Measurements from ENCODE around the gene DAB2IP. TPM values are rescaled to one million over a fixed set of nuclear protein-coding genes. Genes with fewer than 3 reads are reported as not detected.

Gene DAB2IP
- total and polyA plus RNA-seq, 2 donors: 8.2 to 8.4 TPM

DNA sequence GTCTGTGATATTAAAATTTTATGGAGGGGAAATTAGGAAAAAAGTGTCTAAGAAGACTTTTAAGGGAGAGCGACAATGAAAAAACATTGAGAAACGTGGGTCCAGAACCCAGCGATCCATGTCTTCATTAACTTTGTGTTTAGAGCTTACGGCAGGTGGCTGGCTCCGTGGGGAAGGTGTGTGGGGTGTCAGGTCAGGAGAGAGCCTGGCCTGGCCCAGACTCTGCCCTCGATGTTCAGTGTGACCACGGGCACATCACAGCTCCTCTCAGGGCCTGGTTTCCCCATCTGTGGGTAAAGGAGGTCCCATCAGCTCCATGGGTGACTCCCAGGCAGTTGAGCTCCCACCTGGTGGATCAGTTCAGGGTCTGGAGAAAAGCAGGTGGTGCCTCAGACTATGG, 22.1 kb downstream of the DAB2IP start:
- DNase-seq (ENCODE audit: low read depth in 6 of 9, low spot score in 9 of 9): no peak
- Histone ChIP-seq H3K27ac (ENCODE audit: low read depth in 1 of 2, low read length in 1 of 2) (no peak overlapping the region), H3K36me3 (ENCODE audit: control insufficient read depth in 2 of 2, insufficient read depth in 2 of 2, low read length in 1 of 2) (no peaks in the 10 kb centered on the region), H3K4me1 (ENCODE audit: control insufficient read depth in 2 of 2, insufficient read depth in 2 of 2, low read length in 2 of 2) (no peaks in the 10 kb centered on the region), H3K9me3 (ENCODE audit: control insufficient read depth in 2 of 2, insufficient read depth in 1 of 2, low read length in 1 of 2) (peaks cover 0 to 3% of the 10 kb centered on the region in 2 donors), H3K27me3 (ENCODE audit: control insufficient read depth in 2 of 2, insufficient read depth in 1 of 2, low read length in 1 of 2) (no peaks in the 10 kb centered on the region), H3K4me3 (ENCODE audit: low read length in 2 of 2) (no peak overlapping the region)
- 95% methylated on average over 7 of the region's 7 CpGs for WGBS

DNA sequence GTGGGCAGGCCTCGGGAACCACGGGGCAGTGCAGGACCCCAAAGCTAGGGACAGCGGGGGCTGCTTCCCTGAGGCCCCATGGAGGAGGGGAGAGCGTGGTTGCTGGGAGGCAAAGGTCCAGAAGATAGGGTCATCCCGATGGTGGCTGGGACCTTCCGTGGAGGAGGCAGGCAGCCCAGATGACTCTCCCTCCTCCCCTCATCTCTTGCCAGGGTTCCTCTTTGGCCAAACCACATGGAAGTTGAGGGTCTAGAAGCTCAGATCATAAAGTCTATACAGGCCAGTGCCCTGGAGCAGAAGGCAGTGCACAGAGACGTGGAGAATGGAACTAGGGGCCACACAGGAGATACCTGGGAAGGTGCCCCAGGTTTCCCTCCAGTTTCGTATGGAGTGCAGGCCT, 22.6 kb downstream of the DAB2IP start:
- Histone ChIP-seq H3K27ac (ENCODE audit: low read depth in 1 of 2, low read length in 1 of 2) (no peak overlapping the region), H3K4me3 (ENCODE audit: low read length in 2 of 2) (no peak overlapping the region), H3K36me3 (ENCODE audit: control insufficient read depth in 2 of 2, insufficient read depth in 2 of 2, low read length in 1 of 2) (no peaks in the 10 kb centered on the region), H3K27me3 (ENCODE audit: control insufficient read depth in 2 of 2, insufficient read depth in 1 of 2, low read length in 1 of 2) (no peaks in the 10 kb centered on the region), H3K9me3 (ENCODE audit: control insufficient read depth in 2 of 2, insufficient read depth in 1 of 2, low read length in 1 of 2) (peaks cover 0 to 3% of the 10 kb centered on the region in 2 donors), H3K4me1 (ENCODE audit: control insufficient read depth in 2 of 2, insufficient read depth in 2 of 2, low read length in 2 of 2) (no peaks in the 10 kb centered on the region)
- no peak for DNase-seq (ENCODE audit: low read depth in 6 of 9, low spot score in 9 of 9)
- 94% methylated on average over 8 of the region's 8 CpGs for WGBS

DNA sequence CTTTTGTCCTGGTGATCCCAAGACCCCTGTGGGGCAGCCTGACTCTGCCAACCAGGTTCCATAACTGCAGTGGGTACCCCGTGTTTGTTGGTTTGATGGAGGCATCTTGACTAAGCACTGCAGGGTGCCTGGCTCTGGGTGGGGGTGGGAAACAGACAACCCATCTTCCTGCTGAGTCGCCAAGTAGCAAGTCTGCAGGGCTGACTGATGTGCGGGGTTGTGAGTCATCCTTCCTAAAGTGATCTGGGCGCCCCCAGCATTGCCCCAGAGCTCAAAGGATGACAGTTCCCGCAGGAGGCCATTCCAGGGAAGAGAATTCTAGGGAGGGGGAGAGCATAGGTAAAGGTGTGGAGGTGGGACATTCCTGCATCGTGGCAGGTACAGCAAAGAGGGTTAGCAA, 23.5 kb downstream of the DAB2IP start:
- H3K27me3 ChIP-seq (ENCODE audit: control insufficient read depth in 2 of 2, insufficient read depth in 1 of 2, low read length in 1 of 2): no peaks in the 10 kb centered on the region
- no peak overlapping the region for H3K4me3 ChIP-seq (ENCODE audit: low read length in 2 of 2)
- 74% methylated on average over 6 of the region's 6 CpGs for WGBS
- H3K27ac ChIP-seq (ENCODE audit: low read depth in 1 of 2, low read length in 1 of 2): no peak overlapping the region
- H3K36me3 ChIP-seq (ENCODE audit: control insufficient read depth in 2 of 2, insufficient read depth in 2 of 2, low read length in 1 of 2): no peaks in the 10 kb centered on the region
- H3K9me3 ChIP-seq (ENCODE audit: control insufficient read depth in 2 of 2, insufficient read depth in 1 of 2, low read length in 1 of 2): peaks cover 0 to 3% of the 10 kb centered on the region in 2 donors
- no peaks in the 10 kb centered on the region for H3K4me1 ChIP-seq (ENCODE audit: control insufficient read depth in 2 of 2, insufficient read depth in 2 of 2, low read length in 2 of 2)
- no peak for DNase-seq (ENCODE audit: low read depth in 6 of 9, low spot score in 9 of 9)

DNA sequence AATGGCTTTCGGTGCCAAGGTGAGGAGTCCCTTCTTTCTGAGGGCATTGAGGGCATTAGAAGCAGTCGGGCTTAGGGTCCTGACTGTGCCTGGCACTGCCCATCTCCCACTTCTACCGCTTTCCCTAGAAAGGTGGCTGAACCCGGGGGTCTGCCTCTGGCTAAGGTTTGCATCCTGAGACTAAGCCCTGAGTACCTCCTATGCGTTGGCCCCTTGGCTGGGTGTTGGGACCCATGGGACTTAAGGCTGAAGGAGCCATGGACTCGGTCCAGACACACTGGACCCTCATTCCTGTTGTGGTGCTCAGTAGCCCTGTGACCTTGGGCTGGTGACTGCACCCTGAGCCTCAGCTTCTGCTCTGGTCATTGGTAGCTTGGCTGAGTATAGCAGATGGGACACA, 23.9 kb downstream of the DAB2IP start:
- Histone ChIP-seq H3K4me1 (ENCODE audit: control insufficient read depth in 2 of 2, insufficient read depth in 2 of 2, low read length in 2 of 2) (no peaks in the 10 kb centered on the region), H3K36me3 (ENCODE audit: control insufficient read depth in 2 of 2, insufficient read depth in 2 of 2, low read length in 1 of 2) (no peaks in the 10 kb centered on the region), H3K9me3 (ENCODE audit: control insufficient read depth in 2 of 2, insufficient read depth in 1 of 2, low read length in 1 of 2) (peaks cover 0 to 3% of the 10 kb centered on the region in 2 donors), H3K4me3 (ENCODE audit: low read length in 2 of 2) (no peak overlapping the region), H3K27me3 (ENCODE audit: control insufficient read depth in 2 of 2, insufficient read depth in 1 of 2, low read length in 1 of 2) (no peaks in the 10 kb centered on the region), H3K27ac (ENCODE audit: low read depth in 1 of 2, low read length in 1 of 2) (no peak overlapping the region)
- DNase-seq (ENCODE audit: low read depth in 6 of 9, low spot score in 9 of 9): no peak
- 99% methylated on average over 6 of the region's 6 CpGs for WGBS

DNA sequence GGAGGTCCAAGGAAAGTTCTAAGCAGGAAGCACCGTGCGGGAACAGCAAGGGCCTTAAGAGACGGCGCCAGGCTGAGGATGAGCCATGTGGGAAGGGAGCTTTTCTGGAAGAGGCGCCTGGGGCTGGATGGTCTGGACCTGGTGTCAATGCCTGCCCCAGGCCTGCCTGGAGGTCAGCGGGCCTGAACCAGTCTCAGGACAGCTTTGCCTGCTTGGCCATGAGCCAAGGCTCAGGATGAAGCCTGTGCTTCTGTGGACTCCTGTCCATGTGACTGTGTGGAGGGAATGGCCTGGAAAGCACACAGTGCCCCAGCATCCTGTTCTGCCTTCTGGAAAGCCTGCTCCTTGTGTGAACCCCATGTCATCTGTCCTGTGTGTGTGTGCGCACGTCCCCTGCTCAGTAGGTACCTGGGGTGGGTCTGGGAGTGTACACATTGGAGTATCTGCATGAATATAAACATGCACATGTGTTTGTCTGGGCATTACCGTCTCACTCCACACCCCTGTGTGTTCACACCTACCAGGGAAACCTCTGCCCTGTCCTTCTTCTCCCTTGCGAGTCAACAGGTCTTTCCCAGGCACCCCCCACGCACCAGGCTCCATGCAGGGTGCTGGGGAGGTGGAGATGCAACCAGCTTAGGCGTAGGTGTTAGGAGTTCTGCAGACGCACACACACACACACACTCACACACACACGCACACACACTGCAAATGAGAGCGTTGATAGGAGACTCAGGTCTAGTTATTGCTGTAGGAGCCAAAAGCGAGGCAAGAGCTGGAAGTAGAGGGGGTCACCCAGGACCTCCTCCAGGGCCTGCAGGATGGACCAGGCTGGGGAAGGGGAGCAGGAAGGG, 24.8 kb downstream of the DAB2IP start:
- WGBS: 96% methylated on average over 16 of the region's 16 CpGs
- H3K9me3 ChIP-seq (ENCODE audit: control insufficient read depth in 2 of 2, insufficient read depth in 1 of 2, low read length in 1 of 2): peaks cover 0 to 3% of the 10 kb centered on the region in 2 donors

DNA sequence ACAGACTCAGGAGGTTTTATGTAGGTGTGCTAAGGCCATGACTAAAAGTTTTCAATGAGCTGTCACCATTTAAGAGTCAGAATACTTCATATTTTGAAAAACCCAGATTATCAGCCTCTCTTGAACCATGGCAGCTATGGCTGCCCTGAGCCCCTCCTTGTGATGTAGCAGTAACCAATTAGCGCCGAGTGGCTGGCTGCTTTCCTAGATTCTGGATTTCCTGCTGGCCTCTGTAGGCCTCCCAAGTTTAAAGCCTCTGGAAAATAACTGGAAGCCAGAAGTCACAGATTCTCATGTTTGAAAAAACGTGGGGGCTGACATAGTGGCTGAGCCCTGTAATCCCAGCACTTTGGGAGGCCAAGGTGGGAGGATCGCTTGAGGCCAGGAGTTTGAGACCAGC, 25.5 kb downstream of the DAB2IP start:
- Histone ChIP-seq H3K9me3 (ENCODE audit: control insufficient read depth in 2 of 2, insufficient read depth in 1 of 2, low read length in 1 of 2) (peaks cover 0 to 3% of the 10 kb centered on the region in 2 donors), H3K27ac (ENCODE audit: low read depth in 1 of 2, low read length in 1 of 2) (no peak overlapping the region), H3K36me3 (ENCODE audit: control insufficient read depth in 2 of 2, insufficient read depth in 2 of 2, low read length in 1 of 2) (no peaks in the 10 kb centered on the region), H3K4me1 (ENCODE audit: control insufficient read depth in 2 of 2, insufficient read depth in 2 of 2, low read length in 2 of 2) (no peaks in the 10 kb centered on the region), H3K4me3 (ENCODE audit: low read length in 2 of 2) (no peak overlapping the region), H3K27me3 (ENCODE audit: control insufficient read depth in 2 of 2, insufficient read depth in 1 of 2, low read length in 1 of 2) (no peaks in the 10 kb centered on the region)
- WGBS: 93% methylated on average over 4 of the region's 4 CpGs
- no peak for DNase-seq (ENCODE audit: low read depth in 6 of 9, low spot score in 9 of 9)

More for the DNA sequence above, 24.8 kb downstream of the DAB2IP start:
- Histone ChIP-seq H3K27me3 (ENCODE audit: control insufficient read depth in 2 of 2, insufficient read depth in 1 of 2, low read length in 1 of 2) (no peaks in the 10 kb centered on the region), H3K4me1 (ENCODE audit: control insufficient read depth in 2 of 2, insufficient read depth in 2 of 2, low read length in 2 of 2) (no peaks in the 10 kb centered on the region), H3K27ac (ENCODE audit: low read depth in 1 of 2, low read length in 1 of 2) (no peak overlapping the region), H3K4me3 (ENCODE audit: low read length in 2 of 2) (no peak overlapping the region), H3K36me3 (ENCODE audit: control insufficient read depth in 2 of 2, insufficient read depth in 2 of 2, low read length in 1 of 2) (no peaks in the 10 kb centered on the region)
- DNase-seq (ENCODE audit: low read depth in 6 of 9, low spot score in 9 of 9): no peak

DNA sequence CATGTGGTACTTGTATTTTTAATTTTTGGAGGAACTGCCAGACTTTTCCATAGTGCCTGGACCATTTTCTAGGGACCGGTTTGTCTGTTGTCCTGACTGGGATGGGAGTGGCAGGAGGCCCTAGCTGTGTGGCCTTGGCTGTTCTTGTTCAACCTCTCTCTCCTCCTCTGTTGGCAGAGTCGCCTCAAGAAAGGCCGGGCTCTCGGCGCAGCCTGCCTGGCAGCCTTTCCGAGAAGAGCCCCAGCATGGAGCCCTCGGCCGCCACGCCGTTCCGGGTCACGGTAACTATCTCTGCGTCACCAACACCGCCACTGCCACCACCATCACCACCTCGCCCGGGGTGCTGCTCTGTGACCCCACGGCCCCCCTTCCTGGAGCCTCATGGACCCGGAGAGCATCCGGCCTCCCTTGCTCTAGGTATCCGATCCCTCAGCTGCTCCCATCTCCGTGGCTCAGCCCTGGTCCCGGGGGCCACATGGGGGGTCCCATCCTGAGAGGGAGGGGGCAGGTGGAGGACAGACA, 27.1 kb downstream of the DAB2IP start:
- Histone ChIP-seq H3K4me1 (ENCODE audit: control insufficient read depth in 2 of 2, insufficient read depth in 2 of 2, low read length in 2 of 2) (no peaks in the 10 kb centered on the region), H3K27me3 (ENCODE audit: control insufficient read depth in 2 of 2, insufficient read depth in 1 of 2, low read length in 1 of 2) (no peaks in the 10 kb centered on the region), H3K36me3 (ENCODE audit: control insufficient read depth in 2 of 2, insufficient read depth in 2 of 2, low read length in 1 of 2) (no peaks in the 10 kb centered on the region), H3K27ac (ENCODE audit: low read depth in 1 of 2, low read length in 1 of 2) (no peak overlapping the region), H3K9me3 (ENCODE audit: control insufficient read depth in 2 of 2, insufficient read depth in 1 of 2, low read length in 1 of 2) (peaks cover 0 to 3% of the 10 kb centered on the region in 2 donors), H3K4me3 (ENCODE audit: low read length in 2 of 2) (no peak overlapping the region)
- WGBS: 98% methylated on average over 22 of the region's 22 CpGs
- no peak for DNase-seq (ENCODE audit: low read depth in 6 of 9, low spot score in 9 of 9)

DNA sequence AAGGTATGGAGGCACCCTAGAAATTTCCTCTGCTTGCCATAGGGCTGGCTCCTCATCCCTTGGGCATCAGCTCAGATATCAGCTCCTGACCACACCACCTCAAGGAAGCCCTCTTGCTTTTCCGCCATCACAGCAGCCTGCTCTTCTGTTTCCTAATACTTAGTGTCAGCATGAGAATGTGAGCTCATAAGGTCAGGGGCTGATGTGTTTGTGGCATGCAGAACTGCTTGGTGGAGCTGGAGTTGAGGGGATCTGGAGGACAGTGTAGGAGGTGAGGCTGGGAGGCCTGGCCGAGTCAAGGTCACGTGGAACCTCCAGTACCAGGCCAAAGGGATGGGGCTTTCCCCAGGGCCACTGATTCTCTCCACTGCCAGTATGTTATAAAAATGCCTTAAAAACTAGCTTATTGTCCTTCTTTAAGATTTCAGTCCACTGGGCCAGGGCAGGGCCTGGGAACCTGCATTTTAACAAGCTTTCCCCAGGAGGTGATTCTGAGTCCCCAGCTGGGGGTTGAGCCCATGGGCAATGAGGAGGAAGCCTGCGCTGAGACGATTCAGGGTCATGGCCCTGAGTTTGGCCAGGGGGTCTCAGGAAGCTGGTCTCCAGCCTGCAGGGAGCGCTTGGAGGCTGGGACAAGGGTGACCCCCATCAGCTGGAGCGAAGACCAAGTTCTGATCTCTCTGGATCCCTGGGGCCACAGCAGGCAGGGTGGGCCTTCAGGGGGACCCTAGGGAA, 28.6 kb downstream of the DAB2IP start:
- no peaks in the 10 kb centered on the region for H3K4me1 ChIP-seq (ENCODE audit: control insufficient read depth in 2 of 2, insufficient read depth in 2 of 2, low read length in 2 of 2)
- H3K9me3 ChIP-seq (ENCODE audit: control insufficient read depth in 2 of 2, insufficient read depth in 1 of 2, low read length in 1 of 2): peaks cover 0 to 3% of the 10 kb centered on the region in 2 donors
- H3K27ac ChIP-seq (ENCODE audit: low read depth in 1 of 2, low read length in 1 of 2): no peak overlapping the region
- DNase-seq (ENCODE audit: low read depth in 6 of 9, low spot score in 9 of 9): no peak
- WGBS: 98% methylated on average over 7 of the region's 7 CpGs
- no peaks in the 10 kb centered on the region for H3K36me3 ChIP-seq (ENCODE audit: control insufficient read depth in 2 of 2, insufficient read depth in 2 of 2, low read length in 1 of 2)
- H3K27me3 ChIP-seq (ENCODE audit: control insufficient read depth in 2 of 2, insufficient read depth in 1 of 2, low read length in 1 of 2): no peaks in the 10 kb centered on the region
- H3K4me3 ChIP-seq (ENCODE audit: low read length in 2 of 2): no peak overlapping the region

DNA sequence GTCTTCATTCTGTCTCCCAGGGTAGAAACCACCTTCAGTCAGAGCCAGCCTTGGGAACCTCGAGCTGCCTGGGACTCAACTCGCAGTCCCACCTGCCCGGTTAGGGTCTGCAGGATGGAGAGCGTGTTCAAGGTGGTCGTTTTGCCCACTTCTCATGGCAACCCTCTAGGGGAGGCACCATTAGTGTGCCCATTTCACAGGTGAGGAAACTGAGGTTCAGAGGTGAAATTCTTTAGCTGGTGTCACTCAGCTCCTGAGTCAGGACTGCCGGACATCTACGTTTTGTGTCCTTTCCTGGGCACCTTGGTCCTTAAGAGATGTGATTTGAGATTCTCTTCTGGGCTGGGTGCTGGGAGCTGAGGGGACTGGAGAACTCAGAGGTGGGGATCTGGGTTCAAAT, 30.0 kb downstream of the DAB2IP start:
- no peaks in the 10 kb centered on the region for H3K4me1 ChIP-seq (ENCODE audit: control insufficient read depth in 2 of 2, insufficient read depth in 2 of 2, low read length in 2 of 2)
- no peak overlapping the region for H3K27ac ChIP-seq (ENCODE audit: low read depth in 1 of 2, low read length in 1 of 2)
- H3K27me3 ChIP-seq (ENCODE audit: control insufficient read depth in 2 of 2, insufficient read depth in 1 of 2, low read length in 1 of 2): no peaks in the 10 kb centered on the region
- H3K36me3 ChIP-seq (ENCODE audit: control insufficient read depth in 2 of 2, insufficient read depth in 2 of 2, low read length in 1 of 2): no peaks in the 10 kb centered on the region
- DNase-seq (ENCODE audit: low read depth in 6 of 9, low spot score in 9 of 9): no peak
- WGBS: 96% methylated on average over 7 of the region's 7 CpGs
- peaks cover 0 to 3% of the 10 kb centered on the region in 2 donors for H3K9me3 ChIP-seq (ENCODE audit: control insufficient read depth in 2 of 2, insufficient read depth in 1 of 2, low read length in 1 of 2)
- H3K4me3 ChIP-seq (ENCODE audit: low read length in 2 of 2): no peak overlapping the region

Data from thymus (tissue), 11 donors.